ENCODE measurements around the gene PC.
"Not testable (repeated sequence)": the region's sequence is repeated elsewhere in the genome, so short reads cannot be mapped to it uniquely, and the experiment has no call there.

Gene PC

DNA sequence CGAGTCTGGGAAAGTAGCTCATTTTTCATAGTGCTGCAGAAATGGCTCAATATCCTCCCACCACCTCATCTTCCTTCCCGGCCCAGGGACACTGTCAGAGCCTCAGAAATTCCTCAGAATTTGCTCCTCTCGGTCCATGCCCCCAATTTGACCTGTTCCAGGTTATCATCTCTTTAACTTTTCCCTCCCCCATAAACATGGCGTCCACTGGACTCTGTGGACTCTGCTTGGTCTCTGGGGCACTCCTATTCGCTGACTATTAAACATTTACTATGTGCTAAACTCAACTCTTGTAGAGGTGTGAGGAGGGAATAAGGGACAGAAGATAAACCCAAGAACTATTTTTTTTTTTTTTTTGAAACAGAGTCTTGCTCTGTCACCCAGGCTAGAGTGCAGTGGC is 8.2 kb upstream of the PC start:
- peaks cover 11 to 84% (median 55%) of the 10 kb centered on the region in 10 experiments; a peak in 19 of 20 replicates for H3K4me1 ChIP-seq
- H3K9me3 ChIP-seq (replicated peaks in 1 of 11), result peaks cover 0 to 10% (median 0%) of the 10 kb centered on the region in 11 experiments; a peak in 10 of 22 replicates
- no peak for TF ChIP-seq Cebpa-rat (IDR thresholded peaks at IDR 0.05)
- no peaks in the 10 kb centered on the region for H4K20me1 ChIP-seq
- H3K36me3 ChIP-seq, result no peaks in the 10 kb centered on the region
- H3K4me2 ChIP-seq, result no peak overlapping the region
- H3K4me3 ChIP-seq, result no peak overlapping the region
- H3K27me3 ChIP-seq, result no peaks in the 10 kb centered on the region
- H3K9ac ChIP-seq, result no peak overlapping the region
- H3K27ac ChIP-seq, result peak overlapping the region in 1 of 11 experiments; percentile 11; a peak in 1 of 22 replicates

DNA sequence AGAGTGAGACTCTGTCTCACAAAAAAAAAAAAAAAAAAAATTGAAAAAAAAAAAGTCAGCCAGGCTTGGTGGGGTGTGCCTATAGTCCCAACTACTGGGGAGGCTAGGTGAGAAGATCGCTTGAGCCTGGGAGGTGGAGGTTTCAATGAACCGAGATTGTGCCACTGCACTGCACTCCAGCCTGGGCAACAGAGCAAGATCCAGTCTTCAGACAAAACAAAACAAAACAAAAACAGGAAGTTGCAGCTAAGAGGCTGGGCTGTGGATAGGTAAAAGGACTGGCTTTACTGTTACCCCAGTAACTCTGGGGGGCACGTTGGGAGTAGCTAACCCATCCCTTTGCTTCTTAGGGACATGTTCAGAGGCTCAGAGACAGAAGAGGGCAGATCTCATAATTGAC is 6.3 kb upstream of the PC start:
- H4K20me1 ChIP-seq, result no peaks in the 10 kb centered on the region
- peak overlapping the region in 5 of 11 experiments; percentile 2 to 63 (median 55); a peak in 6 of 22 replicates for H3K4me2 ChIP-seq
- peaks cover 11 to 70% (median 41%) of the 10 kb centered on the region in 10 experiments; a peak in 19 of 20 replicates for H3K4me1 ChIP-seq
- no peak overlapping the region; a peak in 1 of 22 replicates for H3K9ac ChIP-seq
- no peaks in the 10 kb centered on the region for H3K36me3 ChIP-seq
- no peak for TF ChIP-seq Cebpa-rat (IDR thresholded peaks at IDR 0.05)
- H3K9me3 ChIP-seq (replicated peaks in 1 of 11), result peaks cover 0 to 28% (median 0%) of the 10 kb centered on the region in 11 experiments; a peak in 10 of 22 replicates
- peak overlapping the region in 3 of 11 experiments; percentile 25 to 60 (median 45); a peak in 4 of 22 replicates for H3K27ac ChIP-seq
- no peaks in the 10 kb centered on the region for H3K27me3 ChIP-seq
- no peak overlapping the region for H3K4me3 ChIP-seq

DNA sequence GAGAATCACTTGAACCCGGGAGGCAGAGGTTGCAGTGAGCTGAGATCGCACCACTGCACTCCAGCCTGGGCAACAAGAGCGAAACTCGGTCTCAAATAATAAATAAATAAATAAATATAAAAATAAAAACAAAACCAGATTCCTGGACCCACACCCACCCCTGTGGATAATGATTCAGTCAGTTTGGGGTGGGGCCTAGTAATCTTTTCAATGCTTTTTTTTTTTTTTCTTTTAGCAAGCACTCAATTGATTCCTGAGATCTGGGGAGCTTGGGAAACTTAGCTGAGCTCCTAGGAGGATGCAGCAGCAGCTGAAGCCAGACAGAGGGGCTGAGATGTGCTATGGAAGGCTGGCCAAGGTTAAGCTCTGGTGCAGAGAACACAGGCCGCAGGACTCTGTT is 4.6 kb upstream of the PC start:
- Histone ChIP-seq H3K4me3 (no peak overlapping the region), H3K36me3 (no peaks in the 10 kb centered on the region), H3K9me3 (replicated peaks in 1 of 11) (peaks cover 0 to 37% (median 0%) of the 10 kb centered on the region in 11 experiments; a peak in 10 of 22 replicates), H3K9ac (no peak overlapping the region), H3K4me1 (peaks cover 9 to 60% (median 33%) of the 10 kb centered on the region in 10 experiments), H3K4me2 (peak overlapping the region in 4 of 11 experiments; percentile 39 to 65 (median 59); a peak in 8 of 22 replicates), H4K20me1 (no peaks in the 10 kb centered on the region), H3K27me3 (no peaks in the 10 kb centered on the region), H3K27ac (no peak overlapping the region)
- no peak for TF ChIP-seq Cebpa-rat (IDR thresholded peaks at IDR 0.05)

DNA sequence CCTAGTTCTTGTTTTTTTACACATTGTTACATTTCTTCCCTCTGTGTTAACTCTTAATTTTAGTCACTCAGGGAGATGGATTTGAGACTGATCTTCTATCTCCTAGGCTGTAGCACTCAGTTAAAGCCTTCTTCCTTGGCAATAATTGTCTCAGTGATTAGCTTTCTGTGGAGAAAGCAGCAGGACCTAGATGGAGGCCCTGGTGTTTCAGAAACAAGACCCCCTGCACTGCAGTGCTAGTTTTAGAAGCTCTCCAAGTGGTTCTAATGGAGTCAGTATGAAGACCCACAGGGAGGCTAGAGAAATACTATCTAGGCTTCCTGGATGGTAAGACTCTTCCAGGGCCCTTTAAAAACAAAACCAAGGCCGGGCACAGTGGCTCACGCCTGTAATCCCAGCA is 4.1 kb upstream of the PC start:
- Histone ChIP-seq H3K27ac (no peak overlapping the region), H3K4me3 (no peak overlapping the region), H3K4me2 (peak overlapping the region in 2 of 11 experiments; percentile 25 to 38; a peak in 4 of 22 replicates), H4K20me1 (no peaks in the 10 kb centered on the region), H3K9ac (no peak overlapping the region), H3K27me3 (no peaks in the 10 kb centered on the region), H3K9me3 (replicated peaks in 1 of 11) (peaks cover 0 to 37% (median 0%) of the 10 kb centered on the region in 11 experiments; a peak in 10 of 22 replicates), H3K36me3 (no peaks in the 10 kb centered on the region), H3K4me1 (peaks cover 14 to 60% (median 34%) of the 10 kb centered on the region in 10 experiments)
- TF ChIP-seq Cebpa-rat (IDR thresholded peaks at IDR 0.05), result no peak

DNA sequence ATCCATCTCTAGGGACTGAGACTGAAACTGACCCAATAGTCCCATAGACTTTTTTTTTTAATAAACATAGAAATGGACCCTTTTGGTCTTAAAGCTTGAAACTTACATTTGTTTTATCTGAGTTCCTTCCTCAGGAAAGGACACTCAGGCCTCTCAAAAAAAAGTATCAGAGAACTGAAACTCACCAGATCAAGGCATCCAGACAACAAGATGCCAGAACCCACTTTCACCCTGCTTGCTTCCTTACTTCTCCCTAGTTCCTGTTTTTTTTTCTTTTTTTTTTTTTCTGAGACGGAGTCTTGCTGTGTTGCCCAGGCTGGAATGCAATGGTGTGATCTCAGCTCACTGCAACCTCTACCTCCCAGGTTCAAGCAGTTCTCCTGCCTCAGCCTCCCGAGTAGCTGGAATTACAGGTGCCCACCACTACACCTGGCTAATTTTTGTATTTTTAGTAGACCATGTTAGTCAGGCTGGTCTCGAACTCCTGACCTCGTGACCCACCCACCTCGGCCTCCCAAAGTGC is 3.6 kb upstream of the PC start:
- H4K20me1 ChIP-seq, H3K9ac ChIP-seq, H3K36me3 ChIP-seq, H3K27me3 ChIP-seq, H3K4me3 ChIP-seq: not testable (repeated sequence)
- 0 out of 22 replicates have a peak overlapping the region, but pooled peaks of 2 of the 11 experiments have one; percentile 27 to 35 for H3K27ac ChIP-seq
- peaks cover 19 to 62% (median 39%) of the 10 kb centered on the region in 10 experiments for H3K4me1 ChIP-seq
- H3K9me3 ChIP-seq (replicated peaks in 1 of 11), result peaks cover 0 to 37% (median 0%) of the 10 kb centered on the region in 11 experiments; a peak in 10 of 22 replicates
- H3K4me2 ChIP-seq, result peak overlapping the region in 6 of 11 experiments; percentile 0 to 38 (median 27); a peak in 7 of 22 replicates

DNA sequence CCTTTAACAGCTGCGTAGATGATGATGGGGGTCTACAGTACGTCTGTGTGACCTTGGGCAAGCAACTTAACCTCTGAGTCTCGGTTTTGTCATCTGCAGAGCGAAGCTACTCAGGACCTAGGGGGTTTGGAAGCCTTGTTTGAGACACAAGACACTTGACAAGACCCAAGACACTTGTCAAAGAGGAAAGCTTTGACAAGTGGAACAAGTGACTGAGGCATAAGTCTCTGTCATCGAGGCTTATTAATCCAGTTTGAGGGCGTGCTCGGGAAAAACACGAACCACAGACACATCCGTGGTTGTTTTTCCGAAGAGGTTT is 732 bp upstream of the PC start:
- Histone ChIP-seq H3K4me2 (peak overlapping the region; percentile 36 to 87 (median 83)), H3K36me3 (peaks cover 0 to 5% (median 0%) of the 10 kb centered on the region in 11 experiments; a peak in 1 of 22 replicates), H4K20me1 (no peaks in the 10 kb centered on the region; a peak in 1 of 22 replicates), H3K27me3 (no peaks in the 10 kb centered on the region), H3K4me3 (peak overlapping the region in 9 of 10 experiments; percentile 32 to 75 (median 61); a peak in 14 of 20 replicates), H3K9me3 (replicated peaks in 1 of 11) (peaks cover 0 to 37% (median 0%) of the 10 kb centered on the region in 11 experiments; a peak in 10 of 22 replicates), H3K4me1 (peaks cover 23 to 69% (median 45%) of the 10 kb centered on the region in 10 experiments), H3K27ac (peak overlapping the region in 9 of 11 experiments; percentile 19 to 71 (median 30); a peak in 14 of 22 replicates), H3K9ac (peak overlapping the region in 3 of 11 experiments; percentile 13 to 40 (median 37); a peak in 3 of 22 replicates)
- no peak for TF ChIP-seq Cebpa-rat (IDR thresholded peaks at IDR 0.05)

DNA sequence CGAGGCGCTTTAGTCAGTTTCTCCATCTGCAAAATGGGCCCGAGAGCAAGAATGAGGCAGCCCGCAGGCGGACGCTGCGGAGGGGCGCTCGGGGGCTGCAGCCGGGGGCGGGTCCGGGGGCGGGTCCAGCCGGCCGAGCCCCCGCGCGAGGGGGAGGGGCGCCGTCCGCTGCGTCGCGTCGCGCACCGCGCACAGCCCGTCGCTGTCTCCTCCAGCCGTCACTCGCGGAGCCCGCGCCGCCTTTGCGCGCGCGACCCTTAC is 282 bp downstream of the PC start:
- H3K27me3 ChIP-seq, result no peaks in the 10 kb centered on the region

DNA sequence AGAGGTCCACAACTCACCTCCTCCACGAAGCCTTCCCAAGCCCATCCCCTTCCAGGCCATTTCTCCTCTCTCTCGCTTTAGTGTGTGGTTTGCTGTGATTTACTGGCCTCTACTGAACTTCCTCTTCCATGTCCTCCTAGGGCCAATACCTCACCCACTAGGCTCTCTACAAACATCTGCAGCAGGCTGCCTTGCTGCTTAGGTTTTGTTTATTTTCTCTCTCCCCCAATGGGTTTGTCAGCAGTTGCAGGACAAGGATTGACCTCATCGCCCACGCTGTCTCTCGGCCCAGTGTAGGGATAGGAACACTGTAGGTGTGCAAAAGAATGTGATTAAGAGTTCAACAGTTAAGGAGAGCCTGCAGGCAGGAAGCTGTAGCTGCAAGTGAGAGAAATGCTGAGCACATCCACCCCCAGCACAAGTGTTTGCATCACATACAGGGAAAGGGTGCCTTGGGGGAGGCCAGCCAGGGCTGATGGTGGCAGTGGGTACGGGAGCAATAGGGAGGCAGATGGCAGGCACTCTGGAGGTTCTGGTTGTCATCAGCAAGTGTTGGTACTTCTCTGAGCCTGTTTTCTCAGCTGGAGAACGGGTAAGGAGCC is 1.4 kb downstream of the PC start:
- H3K4me1 ChIP-seq, result peaks cover 23 to 49% (median 34%) of the 10 kb centered on the region in 10 experiments

More for the DNA sequence above, 282 bp downstream of the PC start:
- Histone ChIP-seq H3K36me3 (peaks cover 0 to 15% (median 0%) of the 10 kb centered on the region in 11 experiments; a peak in 3 of 22 replicates), H3K9me3 (replicated peaks in 1 of 11) (peaks cover 0 to 37% (median 0%) of the 10 kb centered on the region in 11 experiments; a peak in 10 of 22 replicates), H3K9ac (peak overlapping the region; percentile 50 to 80 (median 73); a peak in 19 of 22 replicates), H3K4me3 (peak overlapping the region; percentile 56 to 75 (median 61)), H3K4me2 (peak overlapping the region; percentile 60 to 92 (median 85)), H4K20me1 (no peaks in the 10 kb centered on the region; a peak in 1 of 22 replicates), H3K27ac (peak overlapping the region in 7 of 11 experiments; percentile 30 to 71 (median 56); a peak in 12 of 22 replicates), H3K4me1 (peaks cover 23 to 59% (median 37%) of the 10 kb centered on the region in 10 experiments)
- no peak for TF ChIP-seq Cebpa-rat (IDR thresholded peaks at IDR 0.05)

More for the DNA sequence above, 1.4 kb downstream of the PC start:
- no peaks in the 10 kb centered on the region for H3K27me3 ChIP-seq
- H3K36me3 ChIP-seq, result peaks cover 0 to 25% (median 0%) of the 10 kb centered on the region in 11 experiments; a peak in 3 of 22 replicates
- no peak for TF ChIP-seq Cebpa-rat (IDR thresholded peaks at IDR 0.05)
- H3K9ac ChIP-seq, result peak overlapping the region in 5 of 11 experiments; percentile 2 to 62 (median 34); a peak in 6 of 22 replicates
- H3K9me3 ChIP-seq (replicated peaks in 1 of 11), result peaks cover 0 to 31% (median 0%) of the 10 kb centered on the region in 11 experiments; a peak in 10 of 22 replicates
- no peaks in the 10 kb centered on the region; a peak in 1 of 22 replicates for H4K20me1 ChIP-seq
- H3K27ac ChIP-seq, result peak overlapping the region in 5 of 11 experiments; percentile 11 to 68 (median 45); a peak in 8 of 22 replicates
- peak overlapping the region; percentile 60 to 92 (median 85) for H3K4me2 ChIP-seq
- H3K4me3 ChIP-seq, result peak overlapping the region in 4 of 10 experiments; percentile 56 to 75 (median 60); a peak in 4 of 20 replicates
